ENCODE data around the gene AEBP2. TPM values are rescaled to one million over a fixed set of nuclear protein-coding genes. Genes with fewer than 3 reads are reported as not detected.
"Not testable (repeated sequence)": the region's sequence is repeated elsewhere in the genome, so short reads cannot be mapped to it uniquely, and the experiment has no call there.

AEBP2 gene
- total and polyA plus RNA-seq, 9 of the 15 experiments (the other 6 are each of a cell fraction or from before 2014, with no cell fraction given) = 5.7 to 43.7 (median 10.3) TPM

GRCh38 chr12:19550626-19551025 lies 111.3 kb downstream of the AEBP2 start (continued):
- no peak for TF ChIP-seq PURB (CRISPR knock-in tag; IDR thresholded peaks at IDR 0.05; ENCODE audit: low read depth)

- H4K20me1 ChIP-seq (replicated peaks; ENCODE audit: control insufficient read depth, insufficient read depth, low read length); H3K9me1 ChIP-seq (ENCODE audit: control insufficient read depth, insufficient read depth, low read length); H3K36me3 ChIP-seq (ENCODE audit: control insufficient read depth, insufficient read depth, low read length); H3K4me2 ChIP-seq (ENCODE audit: insufficient read depth, low read length); FAIRE-seq; CTCF ChIA-PET (ENCODE audit: low intra/inter-chr PET ratio); H3K27me3 ChIP-seq (ENCODE audit: control insufficient read depth in 2 of 2, insufficient read depth in 2 of 2, low read length in 2 of 2); H3K79me2 ChIP-seq (ENCODE audit: control insufficient read depth, insufficient read depth, low read length); H3K4me1 ChIP-seq (replicated peaks in 1 of 2; ENCODE audit: control insufficient read depth in 2 of 2, insufficient read depth in 2 of 2, low read length in 2 of 2); DNase-seq (ENCODE audit: extremely low read depth in 1 of 4, low spot score in 3 of 4); H2AFZ ChIP-seq (ENCODE audit: low read depth, low read length); H3K4me3 ChIP-seq; POLR2A ChIA-PET; ATAC-seq; BruUV-seq (replicated peaks); H3K9ac ChIP-seq (ENCODE audit: insufficient read depth in 1 of 2, low read depth in 2 of 2, low read length in 2 of 2); H3K27ac ChIP-seq (ENCODE audit: extremely low read depth, low read depth, low read length); intact Hi-C loops (cut with micrococcal nuclease); H3K9me3 ChIP-seq (replicated peaks; ENCODE audit: control insufficient read depth, insufficient read depth, low read depth, low read length); in situ Hi-C loops (cut with MboI): not testable (repeated sequence)
- 25% methylated on average over 10 of the region's 13 CpGs for whole genome bisulfite sequencing (ENCODE audit: insufficient coverage, low coverage, missing lambda C conversion rate)
Observed at GRCh38 chr12:19552441-19553097, 113.3 kb downstream of the AEBP2 start.

DNA sequence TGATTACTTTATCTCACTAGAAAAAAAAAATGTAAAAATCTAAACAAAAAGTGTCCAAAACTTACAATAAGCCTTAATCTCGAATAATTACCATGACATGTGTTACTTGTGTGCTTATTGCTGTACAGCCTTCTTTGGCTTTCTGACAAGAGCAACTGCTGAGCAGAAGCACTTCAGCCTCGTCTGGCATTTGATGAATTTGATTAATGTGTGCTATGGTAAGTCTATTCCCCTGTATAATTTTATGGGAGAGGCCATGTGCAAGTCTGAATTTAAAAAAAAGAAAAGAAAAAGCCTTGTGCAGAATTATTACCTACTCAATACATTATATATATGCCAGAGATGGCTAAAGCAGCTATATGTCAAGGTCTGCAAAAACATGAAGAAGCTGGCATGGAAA lies 113.9 kb downstream of the AEBP2 start:
- Histone ChIP-seq H3K4me1 (replicated peaks in 1 of 2; ENCODE audit: control insufficient read depth in 2 of 2, insufficient read depth in 2 of 2, low read length in 2 of 2) (no peaks in the 10 kb centered on the region), H3K27ac (ENCODE audit: extremely low read depth, low read depth, low read length) (no peak overlapping the region), H2AFZ (ENCODE audit: low read depth, low read length) (no peak overlapping the region), H3K4me3 (no peak overlapping the region), H3K9ac (ENCODE audit: insufficient read depth in 1 of 2, low read depth in 2 of 2, low read length in 2 of 2) (no peak overlapping the region), H3K79me2 (ENCODE audit: control insufficient read depth, insufficient read depth, low read length) (no peaks in the 10 kb centered on the region), H3K9me3 (replicated peaks; ENCODE audit: control insufficient read depth, insufficient read depth, low read depth, low read length) (no peaks in the 10 kb centered on the region), H4K20me1 (replicated peaks; ENCODE audit: control insufficient read depth, insufficient read depth, low read length) (no peaks in the 10 kb centered on the region), H3K27me3 (ENCODE audit: control insufficient read depth in 2 of 2, insufficient read depth in 2 of 2, low read length in 2 of 2) (no peaks in the 10 kb centered on the region; a peak in 1 of 5 replicates), H3K36me3 (ENCODE audit: control insufficient read depth, insufficient read depth, low read length) (no peaks in the 10 kb centered on the region), H3K4me2 (ENCODE audit: insufficient read depth, low read length) (no peak overlapping the region), H3K9me1 (ENCODE audit: control insufficient read depth, insufficient read depth, low read length) (no peaks in the 10 kb centered on the region)
- POLR2A ChIA-PET = no interaction called here
- CTCF ChIA-PET (ENCODE audit: low intra/inter-chr PET ratio) = no interaction called here
- ATAC-seq (no peak), FAIRE-seq (no peak), DNase-seq (ENCODE audit: extremely low read depth in 1 of 4, low spot score in 3 of 4) (no peak)
- in situ Hi-C loops (cut with MboI) = no loop called here
- intact Hi-C loops (cut with micrococcal nuclease) = no loop called here
- BruUV-seq (replicated peaks) = no TSS peak
- no peak for TF ChIP-seq DACH1 (IDR thresholded peaks at IDR 0.05; ENCODE audit: partially characterized antibody)
- WGBS (ENCODE audit: insufficient coverage, low coverage, missing lambda C conversion rate) = 11% methylated on average over 2 of the region's 2 CpGs

Measured in K562 (cell line).